GM10266 (cell line): Measurements from ENCODE around the gene WDFY4.

Source experiments
- DNase-seq: peaks from one replicate; pipeline ENCODE4 v3.0.0; 2012; ENCODE audit errors: extremely low spot score
- TF ChIP-seq, protein P1 (sequence below): IDR thresholded peaks from 2 replicates; pipeline ENCODE4 v1.5.1; 2012; ENCODE audit warnings: mild to moderate bottlenecking, low read depth; ENCODE audit not compliant: control insufficient read depth, insufficient read depth; ENCODE audit errors: missing control alignments

Gene WDFY4

DNA sequence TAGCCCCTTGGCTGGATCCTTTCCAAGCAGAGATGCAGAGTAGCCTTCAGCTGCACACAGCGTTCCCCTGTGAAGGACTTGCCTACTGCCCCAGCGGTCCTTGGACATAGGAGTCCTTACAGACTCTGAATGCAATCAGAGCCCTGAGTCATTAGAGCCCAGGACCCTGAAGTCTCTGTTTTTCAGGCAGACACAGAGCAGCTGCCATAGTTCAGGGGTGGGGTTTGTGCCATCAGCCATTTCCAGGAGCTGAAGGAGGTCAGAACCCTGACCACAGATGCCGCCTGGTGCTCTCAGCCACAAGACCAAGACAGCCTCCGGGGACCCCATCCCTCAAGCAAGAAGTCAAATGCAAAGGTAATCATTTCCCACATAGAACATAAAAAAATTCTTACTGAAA lies 32.8 kb upstream of the WDFY4 start:
- TF ChIP-seq, protein P1, sequence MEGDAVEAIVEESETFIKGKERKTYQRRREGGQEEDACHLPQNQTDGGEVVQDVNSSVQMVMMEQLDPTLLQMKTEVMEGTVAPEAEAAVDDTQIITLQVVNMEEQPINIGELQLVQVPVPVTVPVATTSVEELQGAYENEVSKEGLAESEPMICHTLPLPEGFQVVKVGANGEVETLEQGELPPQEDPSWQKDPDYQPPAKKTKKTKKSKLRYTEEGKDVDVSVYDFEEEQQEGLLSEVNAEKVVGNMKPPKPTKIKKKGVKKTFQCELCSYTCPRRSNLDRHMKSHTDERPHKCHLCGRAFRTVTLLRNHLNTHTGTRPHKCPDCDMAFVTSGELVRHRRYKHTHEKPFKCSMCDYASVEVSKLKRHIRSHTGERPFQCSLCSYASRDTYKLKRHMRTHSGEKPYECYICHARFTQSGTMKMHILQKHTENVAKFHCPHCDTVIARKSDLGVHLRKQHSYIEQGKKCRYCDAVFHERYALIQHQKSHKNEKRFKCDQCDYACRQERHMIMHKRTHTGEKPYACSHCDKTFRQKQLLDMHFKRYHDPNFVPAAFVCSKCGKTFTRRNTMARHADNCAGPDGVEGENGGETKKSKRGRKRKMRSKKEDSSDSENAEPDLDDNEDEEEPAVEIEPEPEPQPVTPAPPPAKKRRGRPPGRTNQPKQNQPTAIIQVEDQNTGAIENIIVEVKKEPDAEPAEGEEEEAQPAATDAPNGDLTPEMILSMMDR = no peak
- DNase-seq = no peak

DNA sequence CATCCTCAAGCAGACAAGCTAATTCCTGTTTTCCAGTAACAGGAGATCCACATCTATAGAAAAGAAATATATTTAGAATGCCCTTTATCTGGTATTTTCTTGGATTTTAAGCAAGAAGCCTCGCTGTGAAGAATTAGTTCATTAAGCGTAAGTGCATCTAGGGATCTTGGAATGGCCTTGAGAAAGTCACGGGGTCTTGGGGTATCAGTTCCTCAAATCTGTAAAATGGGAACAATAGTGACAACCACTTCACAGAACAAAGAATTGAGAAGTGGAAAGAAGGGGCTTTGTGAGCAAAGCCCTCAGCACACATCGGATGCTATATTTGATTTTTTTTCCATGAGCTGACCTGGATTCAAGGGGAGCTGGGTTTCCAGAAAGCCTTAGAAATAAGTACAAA lies 32.3 kb upstream of the WDFY4 start:
- no peak for DNase-seq
- TF ChIP-seq, protein P1 = no peak

DNA sequence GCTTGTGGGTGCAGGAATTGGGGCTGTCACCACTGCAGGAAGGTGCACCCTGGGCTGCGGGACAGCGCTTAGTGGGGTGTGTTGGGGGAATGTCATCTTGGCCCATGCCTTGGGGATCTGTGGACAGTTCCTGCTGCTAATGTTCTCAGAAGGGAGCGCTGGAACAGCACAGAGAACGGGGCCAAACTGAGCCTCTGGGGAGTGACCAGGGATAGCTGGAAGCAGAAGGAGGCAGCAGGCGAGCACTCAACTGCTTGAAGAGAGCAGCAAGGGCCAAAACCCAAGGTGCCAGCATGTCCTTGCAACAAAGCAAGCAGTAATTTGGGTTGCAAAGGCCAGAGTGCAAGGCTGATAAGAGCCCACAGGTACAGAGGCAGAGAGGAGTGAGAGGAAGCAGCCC lies 31.3 kb upstream of the WDFY4 start:
- DNase-seq = no peak

DNA sequence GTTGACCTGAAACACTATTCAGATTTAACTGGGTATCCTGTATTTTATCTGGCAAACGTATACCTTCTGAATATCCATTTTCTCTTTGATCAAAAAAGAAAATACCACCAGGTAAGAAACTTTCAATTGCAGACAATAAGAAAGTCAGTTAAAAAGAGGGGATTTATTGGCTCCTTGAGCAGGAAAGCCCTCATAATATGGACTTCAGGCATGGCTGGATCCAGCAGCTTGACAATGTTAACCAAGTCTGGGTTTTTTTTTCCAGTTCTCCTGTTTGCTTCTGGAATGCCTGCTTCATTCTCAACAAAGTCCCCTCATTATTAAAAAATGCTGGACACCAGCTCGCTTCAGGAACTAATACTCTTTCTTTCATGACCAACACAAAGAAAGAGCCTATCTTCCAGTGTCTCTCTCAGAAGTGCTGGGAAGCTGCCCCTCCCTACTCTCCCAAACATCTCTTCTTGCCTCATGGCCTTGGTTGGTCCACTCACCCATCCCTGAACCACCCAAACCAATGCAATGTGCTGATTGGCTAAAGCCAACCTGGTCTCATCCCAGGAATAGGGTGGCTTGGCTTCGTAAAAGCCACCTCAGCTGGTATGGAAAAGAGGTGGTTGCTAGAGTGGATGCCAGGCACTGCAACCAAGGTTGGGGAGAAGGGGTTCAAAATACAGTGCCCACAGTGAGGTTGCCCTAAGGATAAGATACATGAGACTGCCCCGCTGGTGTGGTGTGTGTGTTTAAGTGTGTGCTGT lies 30.6 kb upstream of the WDFY4 start:
- no peak for DNase-seq
- TF ChIP-seq, protein P1 = no peak

More for the DNA sequence above, 31.3 kb upstream of the WDFY4 start:
- TF ChIP-seq, protein P1 = no peak

DNA sequence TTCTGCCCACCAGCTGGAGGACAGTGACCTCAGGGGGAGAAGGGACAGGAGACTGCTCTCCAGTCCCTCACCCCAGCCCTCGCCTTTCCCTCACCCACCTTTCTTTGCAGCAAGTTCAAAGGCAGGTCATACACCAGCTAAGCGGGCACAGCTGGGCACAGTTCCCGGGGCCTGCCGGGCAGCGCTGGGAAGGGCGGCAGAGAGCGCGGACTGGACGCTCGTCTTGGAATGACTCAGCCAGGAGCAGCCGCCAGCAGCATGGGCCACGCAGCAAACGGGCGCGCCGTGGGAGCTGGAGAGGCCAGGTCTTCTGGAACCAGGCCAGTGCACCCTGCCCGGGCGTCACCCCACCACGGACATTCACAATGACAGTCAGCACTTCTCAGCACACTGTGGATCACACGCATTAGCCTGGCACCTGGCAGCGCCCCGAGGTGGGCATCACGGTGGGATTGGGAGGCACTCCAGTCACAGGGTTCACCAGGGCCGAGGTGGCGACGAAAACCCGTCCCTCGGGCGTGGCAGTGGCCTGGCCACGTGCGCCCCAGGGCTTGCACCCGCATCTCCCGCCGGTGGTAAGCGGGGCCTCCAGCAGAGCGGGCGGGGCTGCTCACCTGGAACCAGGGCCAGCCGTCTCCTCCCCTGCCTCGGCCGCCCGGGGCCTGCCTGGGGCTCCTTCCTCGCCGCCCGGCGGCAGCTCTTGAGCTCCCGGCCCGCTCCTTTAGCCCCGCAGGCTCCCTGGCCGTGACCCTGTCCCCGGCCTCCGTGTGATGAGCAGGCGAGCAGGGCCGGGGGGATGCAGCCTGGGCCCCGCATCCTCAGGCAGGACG lies 29.0 kb upstream of the WDFY4 start:
- TF ChIP-seq, protein P1 = peak; percentile 15
- DNase-seq = no peak

DNA sequence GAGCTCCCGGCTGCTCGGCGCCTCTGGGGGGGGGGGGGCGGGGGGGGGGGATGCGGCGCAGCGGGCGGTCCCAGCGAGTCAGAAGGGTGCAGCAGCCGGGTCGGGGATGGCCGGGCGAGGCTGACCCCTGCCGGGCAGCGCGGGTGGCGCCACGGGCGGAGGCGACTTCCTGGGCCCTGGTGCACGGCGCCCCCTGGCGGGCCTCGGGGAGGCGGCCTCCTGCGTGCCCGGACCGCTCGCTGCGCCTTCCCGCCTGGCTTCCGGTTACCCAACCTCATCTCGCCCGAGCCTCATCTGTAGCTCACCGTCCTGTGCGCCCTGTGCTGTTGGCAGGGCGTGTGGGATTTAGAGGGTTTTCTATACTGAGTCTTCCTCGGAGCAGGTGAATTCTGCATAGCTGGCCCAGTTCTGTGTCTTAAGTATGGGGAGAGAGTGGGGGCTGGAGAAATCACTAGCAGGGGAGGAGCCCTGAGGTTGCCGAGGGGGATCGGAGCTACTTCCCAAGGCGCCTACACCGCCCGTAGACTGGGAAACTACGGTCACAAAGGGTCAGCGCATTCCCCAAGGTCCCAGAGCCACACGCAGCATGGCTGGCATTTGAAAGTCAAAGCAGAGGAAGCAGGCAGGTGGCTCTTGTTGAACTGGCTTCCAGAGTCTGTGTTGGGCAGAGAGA lies 28.3 kb upstream of the WDFY4 start:
- peak; percentile 93 for DNase-seq
- TF ChIP-seq, protein P1 = peak; percentile 100
